Epithelial cell of proximal tubule (primary cell): ENCODE measurements around the gene MSL3. TPM values are rescaled to one million over a fixed set of nuclear protein-coding genes. Genes with fewer than 3 reads are reported as not detected.

Experiments
- DNase-seq: peaks from one replicate; pipeline ENCODE4 v3.0.0-alpha.2; 2011; ENCODE audit warnings: low read depth
- H3K4me3 ChIP-seq: 2 replicates; pipeline ENCODE4 v1.5.1; 2011; ENCODE audit warnings: low read depth, mild to moderate bottlenecking, low read length
- CTCF ChIP-seq: conservative IDR thresholded peaks from 2 replicates; pipeline ENCODE4 v1.5.1; 2012; ENCODE audit warnings: low read depth, mild to moderate bottlenecking, low read length
- total RNA-seq: library from RNA; depleted of rRNA; stranded (reverse); fragments of >200 nt; gene quantifications from 2 replicates; pipeline ENCODE4 v1.2.3, GENCODE V29; 2015

The MSL3 gene
- total RNA-seq, 1 donor from 2014 or later: 35.3 TPM

- peak overlapping the region; percentile 65 for H3K4me3 ChIP-seq
- TF ChIP-seq CTCF: no peak
- DNase-seq: no peak
These were observed 1.1 kb downstream of the MSL3 start for GRCh38 chrX:11759172-11759460.

- no peak for TF ChIP-seq CTCF
- peak overlapping the region; percentile 65 for H3K4me3 ChIP-seq
- DNase-seq: peak; percentile 44
These were observed 1.6 kb downstream of the MSL3 start for GRCh38 chrX:11759461-11760311.

GRCh38 chrX:11760958-11761357 is 2.9 kb downstream of the MSL3 start:
- H3K4me3 ChIP-seq: no peak overlapping the region
- TF ChIP-seq CTCF: no peak
- DNase-seq: no peak

- H3K4me3 ChIP-seq: no peak overlapping the region
- no peak for DNase-seq
These were observed 6.6 kb downstream of the MSL3 start for GRCh38 chrX:11764602-11765067.

GRCh38 chrX:11765449-11765848 is 7.4 kb downstream of the MSL3 start:
- no peak overlapping the region for H3K4me3 ChIP-seq
- no peak for DNase-seq
- no peak for TF ChIP-seq CTCF

More at GRCh38 chrX:11764602-11765067, 6.6 kb downstream of the MSL3 start:
- no peak for TF ChIP-seq CTCF

GRCh38 chrX:11766487-11766886 is 8.4 kb downstream of the MSL3 start:
- TF ChIP-seq CTCF: no peak

GRCh38 chrX:11768039-11768438 is 10.0 kb downstream of the MSL3 start:
- H3K4me3 ChIP-seq: no peak overlapping the region
- DNase-seq: no peak
- TF ChIP-seq CTCF: no peak

More at GRCh38 chrX:11766487-11766886, 8.4 kb downstream of the MSL3 start:
- no peak overlapping the region for H3K4me3 ChIP-seq
- DNase-seq: no peak
